HG02610 (cell line): Measurements from ENCODE around the gene S100PBP.

Experiments used
- ATAC-seq: cut with Tn5 transposase; IDR thresholded peaks from one replicate; pipeline ENCODE4 v1.9.1; 2021; ENCODE audit warnings: mild to moderate bottlenecking, moderate library complexity; ENCODE audit not compliant: unreplicated experiment

Gene S100PBP

GRCh38 chr1:32886004-32886827 lies 68.8 kb downstream of the S100PBP start, which contains the start of gene HPCA:
TSS of gene HPCA (plus strand) at chr1:32886491. CDS start at chr1:32888899, 2,408 bp downstream.
- no peak for ATAC-seq

- no peak for ATAC-seq
Observed at GRCh38 chr1:32886828-32887414, 69.5 kb downstream of the S100PBP start.

- ATAC-seq = no peak
Observed at GRCh38 chr1:32887623-32888022, 70.2 kb downstream of the S100PBP start.

- ATAC-seq = no peak
Observed at GRCh38 chr1:32888134-32888533, 70.7 kb downstream of the S100PBP start.

GRCh38 chr1:32888677-32889420 lies 71.4 kb downstream of the S100PBP start:
- ATAC-seq = no peak

GRCh38 chr1:32889731-32890278 lies 72.4 kb downstream of the S100PBP start:
- no peak for ATAC-seq

GRCh38 chr1:32890516-32891240 lies 73.2 kb downstream of the S100PBP start:
- no peak for ATAC-seq

- ATAC-seq = no peak
Observed at GRCh38 chr1:32891241-32891570, 73.8 kb downstream of the S100PBP start.

- ATAC-seq = no peak
Observed at GRCh38 chr1:32891630-32892029, 74.2 kb downstream of the S100PBP start.

- ATAC-seq = no peak
Observed at GRCh38 chr1:32892368-32893197, 75.1 kb downstream of the S100PBP start.

GRCh38 chr1:32893198-32894018 lies 76.0 kb downstream of the S100PBP start:
- ATAC-seq = no peak

- no peak for ATAC-seq
Observed at GRCh38 chr1:32894019-32894600, 76.7 kb downstream of the S100PBP start.

GRCh38 chr1:32894681-32895080 lies 77.2 kb downstream of the S100PBP start:
- ATAC-seq = no peak

- ATAC-seq = no peak
Observed at GRCh38 chr1:32895325-32896215, 78.1 kb downstream of the S100PBP start.

- no peak for ATAC-seq
Observed at GRCh38 chr1:32896451-32896850, 79.0 kb downstream of the S100PBP start.

GRCh38 chr1:32897082-32898049 lies 79.9 kb downstream of the S100PBP start:
- no peak for ATAC-seq

GRCh38 chr1:32898056-32898455 lies 80.6 kb downstream of the S100PBP start:
- ATAC-seq = no peak
